ENCODE measurements around the gene STEAP2. TPM values are rescaled to one million over a fixed set of nuclear protein-coding genes. Genes with fewer than 3 reads are reported as not detected.

STEAP2 gene
- total RNA-seq, 4 donors from 2014 or later = 0.20 to 3.5 (median 1.2) TPM

DNA sequence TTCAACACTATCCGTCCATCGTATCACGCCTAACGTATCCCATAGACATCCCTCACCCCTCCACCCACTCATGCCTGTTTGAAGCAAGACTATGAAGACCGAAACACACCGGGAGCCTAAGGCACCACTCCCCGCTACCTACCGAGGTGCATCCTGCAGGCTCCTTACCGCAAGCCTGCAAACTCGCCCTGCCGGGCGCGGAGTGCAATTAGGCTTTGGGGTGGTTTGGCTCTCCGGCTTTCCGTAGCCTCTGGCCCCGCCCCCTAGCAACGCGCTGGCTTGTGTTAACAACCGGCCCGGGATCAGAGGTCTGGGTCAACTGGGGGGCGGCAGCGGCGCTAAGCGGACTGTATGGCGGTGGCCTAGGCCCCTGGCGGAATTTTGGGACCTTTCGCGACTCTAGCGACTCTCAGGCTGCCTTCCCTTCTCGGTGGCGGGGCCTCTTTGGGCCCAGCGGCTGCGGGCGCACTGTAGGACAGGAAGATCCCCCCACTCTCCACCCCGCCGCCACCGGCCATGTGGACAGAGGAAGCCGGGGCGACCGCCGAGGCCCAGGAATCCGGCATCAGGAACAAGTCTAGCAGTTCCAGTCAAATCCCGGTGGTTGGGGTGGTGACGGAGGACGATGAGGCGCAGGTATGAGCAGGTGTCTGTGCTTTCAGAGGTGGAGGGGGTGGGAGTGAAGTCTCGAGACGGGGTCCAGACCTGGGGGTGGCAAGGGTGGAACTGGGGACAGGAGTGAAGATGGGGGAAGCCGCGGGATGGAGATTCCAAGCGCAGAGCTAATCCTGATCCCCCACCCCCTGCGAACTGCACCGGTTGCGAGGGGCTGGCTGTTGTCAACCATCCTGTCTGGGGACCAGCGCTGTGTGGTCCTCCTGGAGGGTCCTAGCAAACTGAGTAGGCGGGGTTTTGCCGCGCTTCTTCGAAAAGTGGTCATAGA, 33.6 kb downstream of the STEAP2 start, which contains the start of gene CFAP69:
Gene CFAP69, plus strand, starts transcription at position 266 of the 943 bp plus-strand sequence. Its CDS starts 251 bp downstream, at position 517.
- H3K4me1 ChIP-seq = peaks cover 6 to 19% of the 10 kb centered on the region in 2 donors
- H3K4me3 ChIP-seq = peak within 1 kb of the TSS; percentile 81 to 97 (median 92)
- in situ Hi-C loops (cut with MboI; ENCODE audit: low sequenced_read_pairs in 4 of 4) (loop anchor here in 1 of 4 donors (10.0 kb wide), 1 partner anchor 160 kb away; the partner anchor contains the start of gene CLDN12), intact Hi-C loops (cut with DNase I; ENCODE audit: low total_unique reads) (loop anchor here (5.0 kb wide), 2 partner anchors 102 to 157 kb away; partner anchors contain the start of genes CLDN12 and GTPBP10)
- H3K36me3 ChIP-seq = no peaks in the 10 kb centered on the region
- peak within 1 kb of the TSS in 3 of 4 donors; percentile 21 to 57 (median 41) for H3K27ac ChIP-seq
- H3K9me3 ChIP-seq = no peaks in the 10 kb centered on the region
- no peaks in the 10 kb centered on the region for H3K27me3 ChIP-seq
- peak; percentile 61 to 77 for DNase-seq
- TF ChIP-seq, protein P1, sequence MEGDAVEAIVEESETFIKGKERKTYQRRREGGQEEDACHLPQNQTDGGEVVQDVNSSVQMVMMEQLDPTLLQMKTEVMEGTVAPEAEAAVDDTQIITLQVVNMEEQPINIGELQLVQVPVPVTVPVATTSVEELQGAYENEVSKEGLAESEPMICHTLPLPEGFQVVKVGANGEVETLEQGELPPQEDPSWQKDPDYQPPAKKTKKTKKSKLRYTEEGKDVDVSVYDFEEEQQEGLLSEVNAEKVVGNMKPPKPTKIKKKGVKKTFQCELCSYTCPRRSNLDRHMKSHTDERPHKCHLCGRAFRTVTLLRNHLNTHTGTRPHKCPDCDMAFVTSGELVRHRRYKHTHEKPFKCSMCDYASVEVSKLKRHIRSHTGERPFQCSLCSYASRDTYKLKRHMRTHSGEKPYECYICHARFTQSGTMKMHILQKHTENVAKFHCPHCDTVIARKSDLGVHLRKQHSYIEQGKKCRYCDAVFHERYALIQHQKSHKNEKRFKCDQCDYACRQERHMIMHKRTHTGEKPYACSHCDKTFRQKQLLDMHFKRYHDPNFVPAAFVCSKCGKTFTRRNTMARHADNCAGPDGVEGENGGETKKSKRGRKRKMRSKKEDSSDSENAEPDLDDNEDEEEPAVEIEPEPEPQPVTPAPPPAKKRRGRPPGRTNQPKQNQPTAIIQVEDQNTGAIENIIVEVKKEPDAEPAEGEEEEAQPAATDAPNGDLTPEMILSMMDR (IDR thresholded peaks at IDR 0.05 in 4 of 5, conservative IDR thresholded peaks at IDR 0.05 in 1 of 5) = peak in 3 of 5 experiments; percentile 24 to 40 (median 39)
- TF ChIP-seq POLR2A (IDR thresholded peaks at IDR 0.05) = no peak
- ATAC-seq = peak; percentile 92 to 98

DNA sequence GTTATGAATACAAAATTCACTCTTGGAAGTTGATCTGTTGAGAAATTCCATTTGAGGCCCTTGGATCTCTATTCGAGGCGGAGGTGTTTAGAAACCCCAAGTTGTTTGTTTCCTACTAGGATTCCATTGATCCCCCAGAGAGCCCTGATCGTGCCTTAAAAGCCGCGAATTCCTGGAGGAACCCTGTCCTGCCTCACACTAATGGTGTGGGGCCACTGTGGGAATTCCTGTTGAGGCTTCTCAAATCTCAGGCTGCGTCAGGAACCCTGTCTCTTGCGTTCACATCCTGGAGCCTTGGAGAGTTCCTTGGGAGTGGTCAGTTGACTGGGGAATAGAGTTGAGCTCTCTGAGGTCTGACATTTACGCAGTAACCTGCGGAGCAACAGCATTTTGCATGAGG, 34.6 kb downstream of the STEAP2 start:
- TF ChIP-seq, protein P1 (IDR thresholded peaks at IDR 0.05 in 4 of 5, conservative IDR thresholded peaks at IDR 0.05 in 1 of 5) = no peak
- no peak for TF ChIP-seq POLR2A (IDR thresholded peaks at IDR 0.05)
- intact Hi-C loops (cut with DNase I; ENCODE audit: low total_unique reads) (loop anchor here (5.0 kb wide), 2 partner anchors 101 to 156 kb away; partner anchors contain the start of genes CLDN12 and GTPBP10), in situ Hi-C loops (cut with MboI; ENCODE audit: low sequenced_read_pairs in 4 of 4) (loop anchor here in 1 of 4 donors (10.0 kb wide), 1 partner anchor 159 kb away; the partner anchor contains the start of gene CLDN12)
- Histone ChIP-seq H3K27ac (no peak overlapping the region), H3K27me3 (no peaks in the 10 kb centered on the region), H3K4me1 (peaks cover 6 to 19% of the 10 kb centered on the region in 2 donors), H3K9me3 (no peaks in the 10 kb centered on the region), H3K4me3 (peak overlapping the region in 3 of 4 donors; percentile 89 to 97 (median 96)), H3K36me3 (no peaks in the 10 kb centered on the region)
- DNase-seq (no peak), ATAC-seq (no peak)

DNA sequence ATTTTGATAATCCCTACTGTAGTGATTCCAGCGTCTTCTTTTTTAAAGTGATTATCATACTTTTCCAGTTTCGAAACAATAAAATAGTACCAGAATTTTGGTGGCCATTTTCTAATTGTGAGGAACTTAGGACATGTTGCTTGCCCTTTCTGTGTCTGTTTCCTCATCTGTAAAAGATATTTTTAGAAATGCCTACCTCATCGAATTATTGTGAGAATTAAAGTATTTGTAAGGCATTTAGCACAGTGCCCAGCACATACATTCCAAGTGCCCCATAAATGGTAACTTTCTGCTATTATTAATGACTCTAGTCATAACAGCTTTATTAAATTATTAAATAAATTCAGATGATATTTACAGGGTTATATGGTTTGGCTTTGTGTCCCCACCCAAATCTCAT, 37.2 kb downstream of the STEAP2 start:
- Histone ChIP-seq H3K27me3 (no peaks in the 10 kb centered on the region), H3K4me3 (no peak overlapping the region), H3K9me3 (no peaks in the 10 kb centered on the region), H3K27ac (no peak overlapping the region), H3K4me1 (peaks cover 6 to 19% of the 10 kb centered on the region in 2 donors), H3K36me3 (no peaks in the 10 kb centered on the region)
- in situ Hi-C loops (cut with MboI; ENCODE audit: low sequenced_read_pairs in 4 of 4) (loop anchor here in 1 of 4 donors (10.0 kb wide), 1 partner anchor 156 kb away; the partner anchor contains the start of gene CLDN12), intact Hi-C loops (cut with DNase I; ENCODE audit: low total_unique reads) (loop anchor here (5.0 kb wide), 2 partner anchors 99 to 154 kb away; partner anchors contain the start of genes CLDN12 and GTPBP10)
- TF ChIP-seq, protein P1 (IDR thresholded peaks at IDR 0.05 in 4 of 5, conservative IDR thresholded peaks at IDR 0.05 in 1 of 5) = no peak
- no peak for TF ChIP-seq POLR2A (IDR thresholded peaks at IDR 0.05)
- no peak for ATAC-seq
- DNase-seq = no peak

DNA sequence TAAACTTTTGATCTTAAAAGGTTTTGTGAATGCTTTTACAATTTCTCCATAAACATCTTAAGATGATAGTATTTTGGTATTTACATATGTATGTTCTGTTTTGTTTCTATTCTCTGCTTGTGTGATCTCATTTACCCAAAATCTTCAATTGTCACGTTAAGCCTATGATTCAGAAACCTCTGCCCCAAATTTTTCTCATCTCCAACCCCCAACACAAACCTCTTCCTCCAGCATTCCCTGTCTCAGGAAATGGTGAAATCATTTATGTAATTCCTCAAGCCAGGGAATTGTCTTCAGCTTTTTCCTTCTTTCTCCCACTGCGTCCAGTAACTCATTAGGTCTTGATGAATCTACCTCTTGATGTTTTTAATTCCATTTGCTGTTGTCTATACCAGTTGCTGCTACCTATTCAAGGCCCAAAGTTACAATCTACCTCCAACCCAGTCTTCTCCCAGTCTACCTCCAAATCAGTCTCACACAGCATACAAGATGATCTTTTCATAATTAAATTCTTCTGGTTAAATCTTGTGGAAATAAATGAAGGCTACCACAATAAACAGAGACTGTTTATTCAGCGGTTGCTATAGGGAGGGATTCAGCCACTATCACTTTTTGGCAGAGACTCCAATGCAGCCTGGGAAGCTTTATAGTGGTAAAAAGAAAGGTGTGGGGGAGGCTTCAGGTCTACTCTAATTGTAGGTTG, 39.2 kb downstream of the STEAP2 start:
- Histone ChIP-seq H3K27me3 (no peaks in the 10 kb centered on the region), H3K36me3 (no peaks in the 10 kb centered on the region), H3K9me3 (no peaks in the 10 kb centered on the region), H3K4me1 (peaks cover 0 to 7% of the 10 kb centered on the region in 2 donors), H3K4me3 (no peak overlapping the region), H3K27ac (no peak overlapping the region)
- TF ChIP-seq POLR2A (IDR thresholded peaks at IDR 0.05) = no peak
- TF ChIP-seq, protein P1 (IDR thresholded peaks at IDR 0.05 in 4 of 5, conservative IDR thresholded peaks at IDR 0.05 in 1 of 5) = no peak
- in situ Hi-C loops (cut with MboI; ENCODE audit: low sequenced_read_pairs in 4 of 4) = loop anchor here in 1 of 4 donors (25.0 kb wide), 1 partner anchor 88 kb away; the partner anchor contains the start of gene STEAP1
- DNase-seq (no peak), ATAC-seq (no peak)
- intact Hi-C loops (cut with DNase I; ENCODE audit: low total_unique reads) = no loop called here
